HEK293T (cell line): ENCODE results near the gene STK36.

Experiments used
- CTCF ChIA-PET: fragments of 350-600 bp; formaldehyde crosslinking; extraction: SDS; loops from one replicate; lab custom pipeline; 2021; ENCODE audit warnings: antibody characterized with exemption, inconsistent platforms; lab: Yijun Ruan, JAX
- POLR2A ChIA-PET: fragments of 350-600 bp; formaldehyde crosslinking; extraction: SDS; loops from one replicate; lab custom pipeline; 2020; ENCODE audit warnings: antibody characterized with exemption, inconsistent platforms; lab: Yijun Ruan, JAX
- DNase-seq: peaks from one replicate; pipeline ENCODE4 v3.0.0; 2012; ENCODE audit warnings: mixed read lengths; ENCODE audit errors: extremely low spot score
- ARNT ChIP-seq: fragments of 450-650 bp; IDR thresholded peaks from 2 replicates; pipeline ENCODE4 v1.6.1; 2017; ENCODE audit warnings: mild to moderate bottlenecking
- BHLHE40 ChIP-seq: fragments of 450-650 bp; IDR thresholded peaks from 2 replicates; pipeline ENCODE4 v1.6.1; 2016; ENCODE audit warnings: mild to moderate bottlenecking, moderate library complexity, borderline replicate concordance
- CTBP1 ChIP-seq: fragments of 450-650 bp; IDR thresholded peaks from 2 replicates; pipeline ENCODE4 v1.6.1; 2016; ENCODE audit warnings: borderline replicate concordance
- ELF4 ChIP-seq: fragments of 450-650 bp; IDR thresholded peaks from 2 replicates; pipeline ENCODE4 v1.6.1; 2017; ENCODE audit warnings: antibody characterized with exemption
- FOXA1 ChIP-seq: fragments of 450-650 bp; IDR thresholded peaks from 2 replicates; pipeline ENCODE4 v1.6.1; 2016; ENCODE audit warnings: mild to moderate bottlenecking
- FOXK2 ChIP-seq: fragments of 450-650 bp; IDR thresholded peaks from 2 replicates; pipeline ENCODE4 v1.6.1; 2016; ENCODE audit warnings: mild to moderate bottlenecking
- FOXM1 ChIP-seq: fragments of 450-650 bp; IDR thresholded peaks from 2 replicates; pipeline ENCODE4 v1.6.1; 2017; ENCODE audit warnings: mild to moderate bottlenecking, borderline replicate concordance
- HDGF ChIP-seq: fragments of 450-650 bp; IDR thresholded peaks from 2 replicates; pipeline ENCODE4 v1.6.1; 2017; ENCODE audit warnings: antibody characterized with exemption, borderline replicate concordance
- L3MBTL2 ChIP-seq: fragments of 450-650 bp; conservative IDR thresholded peaks from 2 replicates; pipeline ENCODE4 v1.6.1; 2016; ENCODE audit warnings: mild to moderate bottlenecking
- LEF1 ChIP-seq: fragments of 450-650 bp; IDR thresholded peaks from 2 replicates; pipeline ENCODE4 v1.6.1; 2017; ENCODE audit warnings: mild to moderate bottlenecking, borderline replicate concordance
- NFRKB ChIP-seq: fragments of 450-650 bp; IDR thresholded peaks from 2 replicates; pipeline ENCODE4 v1.6.1; 2016; ENCODE audit warnings: mild to moderate bottlenecking, moderate library complexity
- PKNOX1 ChIP-seq: fragments of 450-650 bp; IDR thresholded peaks from 2 replicates; pipeline ENCODE4 v1.6.1; 2016
- SP1 ChIP-seq: fragments of 450-650 bp; IDR thresholded peaks from 2 replicates; pipeline ENCODE4 v1.6.1; 2017
- SUZ12 ChIP-seq: fragments of 450-650 bp; IDR thresholded peaks from 2 replicates; pipeline ENCODE4 v1.6.1; 2016; ENCODE audit warnings: mild to moderate bottlenecking
- TARDBP ChIP-seq: fragments of 450-650 bp; IDR thresholded peaks from 2 replicates; pipeline ENCODE4 v1.6.1; 2016
- ZNF384 ChIP-seq: fragments of 450-650 bp; IDR thresholded peaks from 2 replicates; pipeline ENCODE4 v1.6.1; 2016

The STK36 gene

GRCh38 chr2:218732052-218732760 is 60.3 kb downstream of the STK36 start:
- TF ChIP-seq SP1 (no peak), LEF1 (no peak), BHLHE40 (no peak), ZNF384 (no peak)
- ChIA-PET CTCF (interaction anchor here (1.1 kb wide), 1 partner anchor 115 kb away, joined by 5 read pairs; no protein-coding TSS in a partner anchor), POLR2A (interaction anchor here (0.7 kb wide), 1 partner anchor 15 kb away, joined by 3 read pairs; no protein-coding TSS in a partner anchor)
- no peak for DNase-seq

- DNase-seq, result no peak
- ChIA-PET CTCF (no interaction called here), POLR2A (no interaction called here)
- TF ChIP-seq NFRKB, result no peak
- TF ChIP-seq HDGF, result no peak
- no peak for TF ChIP-seq BHLHE40
- TF ChIP-seq ARNT, result no peak
- no peak for TF ChIP-seq FOXA1
- no peak for TF ChIP-seq L3MBTL2
- TF ChIP-seq SP1, result no peak
These were observed 60.9 kb downstream of the STK36 start for GRCh38 chr2:218732761-218733158.

GRCh38 chr2:218733171-218734021 is 61.5 kb downstream of the STK36 start:
- no peak for DNase-seq
- ChIA-PET CTCF (no interaction called here), POLR2A (no interaction called here)
- TF ChIP-seq PKNOX1 (no peak), LEF1 (no peak), HDGF (no peak), FOXM1 (no peak), ELF4 (no peak), BHLHE40 (no peak), FOXA1 (no peak), CTBP1 (no peak)

- no peak for DNase-seq
- CTCF ChIA-PET, result no interaction called here
- POLR2A ChIA-PET, result no interaction called here
- TF ChIP-seq BHLHE40 (no peak), ZNF384 (no peak), ARNT (no peak)
These were observed 62.5 kb downstream of the STK36 start for GRCh38 chr2:218734190-218734975.

GRCh38 chr2:218736531-218736930 is 64.6 kb downstream of the STK36 start:
- DNase-seq, result no peak
- ChIA-PET POLR2A (interaction anchor here (1.5 kb wide), 1 partner anchor 14 kb away, joined by 4 read pairs; no protein-coding TSS in a partner anchor), CTCF (interaction anchor here (1.2 kb wide), 1 partner anchor 26 kb away, joined by 4 read pairs; no protein-coding TSS in a partner anchor)
- TF ChIP-seq FOXM1, result no peak
- no peak for TF ChIP-seq PKNOX1
- no peak for TF ChIP-seq ZNF384
- no peak for TF ChIP-seq HDGF
- TF ChIP-seq ELF4, result no peak
- TF ChIP-seq ARNT, result no peak

GRCh38 chr2:218743068-218743467 is 71.2 kb downstream of the STK36 start:
- TF ChIP-seq SUZ12, result no peak
- no peak for TF ChIP-seq SP1
- TF ChIP-seq ELF4, result no peak
- no peak for TF ChIP-seq PKNOX1
- TF ChIP-seq FOXK2, result no peak
- TF ChIP-seq FOXA1, result no peak
- no peak for TF ChIP-seq ARNT
- no peak for TF ChIP-seq FOXM1
- TF ChIP-seq BHLHE40, result no peak
- no peak for TF ChIP-seq L3MBTL2
- no peak for TF ChIP-seq TARDBP
- no peak for TF ChIP-seq ZNF384
- TF ChIP-seq LEF1, result no peak
- DNase-seq, result no peak
- POLR2A ChIA-PET, result no interaction called here
- CTCF ChIA-PET, result no interaction called here
